Body of pancreas (tissue), 4 donors: Measurements from ENCODE around the gene MYO10.

Experiments
- POLR2A ChIP-seq, 3 donors: fragments of 450-650 bp; IDR thresholded peaks; one replicate each; pipeline ENCODE4 v1.6.1; 2016; ENCODE audit warnings: antibody characterized with exemption in 3 of 3, mild to moderate bottlenecking in 2 of 3
- TF ChIP-seq, protein P1 (sequence below), 7 experiments: fragments of 450-650 bp in 4 of 7; fragments of 200-600 bp in 3 of 7; sonication (generic) in 3 of 7; IDR thresholded peaks; one replicate each; pipeline ENCODE4 v1.5.1; 2016 to 2019; ENCODE audit warnings: antibody characterized with exemption in 7 of 7

GRCh38 chr5:16642867-16643266 is 293.2 kb downstream of the MYO10 start:
- TF ChIP-seq, protein P1, sequence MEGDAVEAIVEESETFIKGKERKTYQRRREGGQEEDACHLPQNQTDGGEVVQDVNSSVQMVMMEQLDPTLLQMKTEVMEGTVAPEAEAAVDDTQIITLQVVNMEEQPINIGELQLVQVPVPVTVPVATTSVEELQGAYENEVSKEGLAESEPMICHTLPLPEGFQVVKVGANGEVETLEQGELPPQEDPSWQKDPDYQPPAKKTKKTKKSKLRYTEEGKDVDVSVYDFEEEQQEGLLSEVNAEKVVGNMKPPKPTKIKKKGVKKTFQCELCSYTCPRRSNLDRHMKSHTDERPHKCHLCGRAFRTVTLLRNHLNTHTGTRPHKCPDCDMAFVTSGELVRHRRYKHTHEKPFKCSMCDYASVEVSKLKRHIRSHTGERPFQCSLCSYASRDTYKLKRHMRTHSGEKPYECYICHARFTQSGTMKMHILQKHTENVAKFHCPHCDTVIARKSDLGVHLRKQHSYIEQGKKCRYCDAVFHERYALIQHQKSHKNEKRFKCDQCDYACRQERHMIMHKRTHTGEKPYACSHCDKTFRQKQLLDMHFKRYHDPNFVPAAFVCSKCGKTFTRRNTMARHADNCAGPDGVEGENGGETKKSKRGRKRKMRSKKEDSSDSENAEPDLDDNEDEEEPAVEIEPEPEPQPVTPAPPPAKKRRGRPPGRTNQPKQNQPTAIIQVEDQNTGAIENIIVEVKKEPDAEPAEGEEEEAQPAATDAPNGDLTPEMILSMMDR (IDR thresholded peaks at IDR 0.05) = no peak
- no peak for TF ChIP-seq POLR2A (IDR thresholded peaks at IDR 0.05)
